Activated T-cell treated with anti-CD3 and anti-CD28 coated beads for 24 hours (primary cell): Measurements from ENCODE around the gene SLC6A18.

Experiments
- DNase-seq: peaks from one replicate; pipeline ENCODE4 v3.0.0-alpha.2; 2020; ENCODE audit warnings: low read depth

Gene SLC6A18

GRCh38 chr5:1225081-1225480 is at the start of gene SLC6A18:
TSS of gene SLC6A18 (plus strand) at chr5:1225381. CDS start at chr5:1225478, 97 bp downstream.
- no peak for DNase-seq

GRCh38 chr5:1175801-1176472 is 49.2 kb upstream of the SLC6A18 start:
- no peak for DNase-seq

GRCh38 chr5:1176473-1177391 is 48.4 kb upstream of the SLC6A18 start:
- no peak for DNase-seq

- DNase-seq = no peak
Observed at GRCh38 chr5:1177826-1178528, 47.2 kb upstream of the SLC6A18 start.

- DNase-seq = no peak
Observed at GRCh38 chr5:1178529-1179382, 46.4 kb upstream of the SLC6A18 start.

GRCh38 chr5:1179383-1179715 is 45.8 kb upstream of the SLC6A18 start:
- DNase-seq = no peak

GRCh38 chr5:1180096-1180495 is 45.1 kb upstream of the SLC6A18 start:
- no peak for DNase-seq

- no peak for DNase-seq
Observed at GRCh38 chr5:1180841-1181271, 44.3 kb upstream of the SLC6A18 start.

- no peak for DNase-seq
Observed at GRCh38 chr5:1181451-1182359, 43.5 kb upstream of the SLC6A18 start.

GRCh38 chr5:1182360-1182632 is 42.9 kb upstream of the SLC6A18 start:
- no peak for DNase-seq

GRCh38 chr5:1182633-1183423 is 42.4 kb upstream of the SLC6A18 start:
- DNase-seq = no peak

GRCh38 chr5:1183424-1184162 is 41.6 kb upstream of the SLC6A18 start:
- no peak for DNase-seq

- DNase-seq = no peak
Observed at GRCh38 chr5:1184163-1184470, 41.1 kb upstream of the SLC6A18 start.

- DNase-seq = no peak
Observed at GRCh38 chr5:1184481-1184880, 40.7 kb upstream of the SLC6A18 start.

GRCh38 chr5:1185038-1185627 is 40.0 kb upstream of the SLC6A18 start:
- no peak for DNase-seq

GRCh38 chr5:1185629-1186350 is 39.4 kb upstream of the SLC6A18 start:
- DNase-seq = no peak

GRCh38 chr5:1186351-1187233 is 38.6 kb upstream of the SLC6A18 start:
- no peak for DNase-seq
